Sigmoid colon (tissue), 7 donors: Measurements from ENCODE around the gene EHMT1. TPM values are rescaled to one million over a fixed set of nuclear protein-coding genes. Genes with fewer than 3 reads are reported as not detected.

ENCODE experiments used
- DNase-seq: peaks from one replicate; pipeline ENCODE4 v3.0.0-alpha.2; 2019
- H3K27ac ChIP-seq, 4 donors: fragments of 200-600 bp; sonication (generic); one replicate each; pipeline ENCODE4 v1.5.1; 2016 to 2019; ENCODE audit warnings: mild to moderate bottlenecking in 1 of 4
- H3K27me3 ChIP-seq, 3 donors: fragments of 200-600 bp; sonication (generic); one replicate each; pipeline ENCODE4 v1.5.1; 2019; ENCODE audit warnings: mild to moderate bottlenecking in 1 of 3
- H3K36me3 ChIP-seq, 4 donors: fragments of 200-600 bp; sonication (generic); one replicate each; pipeline ENCODE4 v1.5.1; 2016 to 2019
- H3K4me1 ChIP-seq, 4 donors: fragments of 200-600 bp; sonication (generic); one replicate each; pipeline ENCODE4 v1.5.1; 2017 to 2019
- H3K4me3 ChIP-seq, 4 donors: fragments of 200-600 bp; sonication (generic); one replicate each; pipeline ENCODE4 v1.5.1; 2017 to 2019; ENCODE audit warnings: mild to moderate bottlenecking in 2 of 4, moderate library complexity in 1 of 4
- H3K9me3 ChIP-seq, 4 donors: fragments of 200-600 bp in 3 of 4; sonication (generic) in 3 of 4; one replicate each; pipeline versions ENCODE4 v1.5.1 to v1.6.1; 2013 to 2019
- EP300 ChIP-seq, 4 donors: sonication (generic); formaldehyde crosslinking; IDR thresholded peaks; one replicate each; pipeline ENCODE4 v1.6.1; 2017; ENCODE audit warnings: antibody characterized with exemption in 4 of 4
- POLR2A ChIP-seq, 2 donors: fragments of 450-650 bp; IDR thresholded peaks; one replicate each; pipeline ENCODE4 v1.6.1; 2016; ENCODE audit warnings: antibody characterized with exemption in 2 of 2, mild to moderate bottlenecking in 2 of 2, moderate library complexity in 2 of 2
- POLR2AphosphoS5 ChIP-seq, 4 donors: sonication (generic); formaldehyde crosslinking; IDR thresholded peaks; one replicate each; pipeline ENCODE4 v1.6.1; 2017; ENCODE audit warnings: antibody characterized with exemption in 4 of 4
- WGBS, 2 donors: extraction: QIAGEN DNeasy Blood & Tissue Kit; methylation state at CpG; one replicate each; pipeline ENCODE4 v1.1.7; 2013; 5-methylcytosine and 5-hydroxymethylcytosine counted together
- intact Hi-C: fragments of 100-400 bp; cut with DNase I; formaldehyde crosslinking; loops from one replicate; pipeline ENCODE4 v1.15.1; 2023
- polyA plus RNA-seq, 3 donors: library from polyadenylated mRNA; stranded (reverse); fragments of 200-250 nt; gene quantifications; one replicate each; pipeline ENCODE4 v1.2.3, GENCODE V29; 2013
- total RNA-seq, 4 donors: library from RNA; depleted of rRNA; stranded (reverse); fragments of >200 nt; gene quantifications; one replicate each; pipeline ENCODE4 v1.1.0, GENCODE V29; 2016
- TF ChIP-seq, protein P1 (sequence below), 4 experiments: fragments of 450-650 bp in 3 of 4; fragments of 200-600 bp in 1 of 4; IDR thresholded peaks; one replicate each; pipeline ENCODE4 v1.5.1; 2016 to 2019; ENCODE audit warnings: antibody characterized with exemption in 4 of 4, mild to moderate bottlenecking in 3 of 4, moderate library complexity in 2 of 4
- donor health status: healthy with polysubstance abuse.
- donor health status: Bipolar disorder and iron deficiency.
- donor health status: healthy.

The EHMT1 gene
- total and polyA plus RNA-seq, 7 donors = 19.2 to 91.4 (median 60.4) TPM

GRCh38 chr9:137865581-137866145, 246.9 kb downstream of the EHMT1 start:
- intact Hi-C loops = no loop called here

DNA sequence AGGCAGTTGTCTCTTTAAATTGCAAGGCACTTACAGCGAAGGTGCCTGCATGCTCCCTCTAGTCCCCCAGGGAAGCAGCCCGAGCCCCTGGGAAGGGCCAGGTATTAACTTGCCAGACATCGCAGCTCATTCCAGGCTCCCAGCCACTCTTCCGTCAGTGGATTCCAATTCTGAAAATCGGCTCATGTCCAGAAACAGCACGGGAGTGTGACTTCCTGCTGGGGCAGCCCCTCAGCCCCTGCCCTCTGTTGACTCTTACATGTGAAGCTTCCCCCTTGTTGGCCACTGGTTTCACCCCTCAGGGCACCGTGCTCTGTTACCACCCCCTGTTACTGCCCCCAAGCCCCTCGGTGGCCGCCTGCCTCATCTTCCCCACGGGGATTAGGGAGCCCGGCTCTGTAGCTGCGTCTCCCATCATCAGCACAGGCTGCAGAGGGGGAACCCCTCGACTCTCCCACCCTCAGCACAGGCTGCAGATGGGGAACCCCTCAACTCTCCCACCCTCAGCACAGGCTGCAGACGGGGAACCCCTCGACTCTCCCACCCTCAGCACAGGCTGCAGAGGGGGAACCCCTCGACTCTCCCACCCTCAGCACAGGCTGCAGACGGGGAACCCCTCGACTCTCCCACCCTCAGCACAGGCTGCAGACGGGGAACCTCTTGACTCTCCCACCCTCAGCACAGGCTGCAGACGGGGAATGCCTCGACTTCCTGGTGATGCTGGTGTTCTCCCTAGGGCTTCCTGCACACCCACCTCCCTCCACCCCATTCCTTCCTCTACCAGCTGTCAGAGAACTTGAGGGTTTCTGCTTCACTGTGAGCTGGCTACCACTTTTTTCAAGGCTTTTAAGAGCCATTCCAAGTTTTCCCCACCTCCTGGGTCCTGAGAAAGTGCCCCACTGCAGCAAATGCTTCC, 247.7 kb downstream of the EHMT1 start:
- no peak for DNase-seq
- no peak overlapping the region for H3K27ac ChIP-seq
- TF ChIP-seq EP300 (IDR thresholded peaks at IDR 0.05) (no peak), POLR2A (IDR thresholded peaks at IDR 0.05) (no peak), POLR2AphosphoS5 (IDR thresholded peaks at IDR 0.05) (no peak)
- TF ChIP-seq, protein P1, sequence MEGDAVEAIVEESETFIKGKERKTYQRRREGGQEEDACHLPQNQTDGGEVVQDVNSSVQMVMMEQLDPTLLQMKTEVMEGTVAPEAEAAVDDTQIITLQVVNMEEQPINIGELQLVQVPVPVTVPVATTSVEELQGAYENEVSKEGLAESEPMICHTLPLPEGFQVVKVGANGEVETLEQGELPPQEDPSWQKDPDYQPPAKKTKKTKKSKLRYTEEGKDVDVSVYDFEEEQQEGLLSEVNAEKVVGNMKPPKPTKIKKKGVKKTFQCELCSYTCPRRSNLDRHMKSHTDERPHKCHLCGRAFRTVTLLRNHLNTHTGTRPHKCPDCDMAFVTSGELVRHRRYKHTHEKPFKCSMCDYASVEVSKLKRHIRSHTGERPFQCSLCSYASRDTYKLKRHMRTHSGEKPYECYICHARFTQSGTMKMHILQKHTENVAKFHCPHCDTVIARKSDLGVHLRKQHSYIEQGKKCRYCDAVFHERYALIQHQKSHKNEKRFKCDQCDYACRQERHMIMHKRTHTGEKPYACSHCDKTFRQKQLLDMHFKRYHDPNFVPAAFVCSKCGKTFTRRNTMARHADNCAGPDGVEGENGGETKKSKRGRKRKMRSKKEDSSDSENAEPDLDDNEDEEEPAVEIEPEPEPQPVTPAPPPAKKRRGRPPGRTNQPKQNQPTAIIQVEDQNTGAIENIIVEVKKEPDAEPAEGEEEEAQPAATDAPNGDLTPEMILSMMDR (IDR thresholded peaks at IDR 0.05) = no peak
- H3K4me3 ChIP-seq = no peak overlapping the region
- WGBS, 2 donors = 56 to 64% methylated on average over 21 of the region's 21 CpGs
- no peaks in the 10 kb centered on the region for H3K36me3 ChIP-seq
- intact Hi-C loops = no loop called here
- no peaks in the 10 kb centered on the region for H3K9me3 ChIP-seq
- no peaks in the 10 kb centered on the region for H3K27me3 ChIP-seq
- no peaks in the 10 kb centered on the region for H3K4me1 ChIP-seq

More at GRCh38 chr9:137865581-137866145, 246.9 kb downstream of the EHMT1 start:
- TF ChIP-seq POLR2AphosphoS5 (IDR thresholded peaks at IDR 0.05) (no peak), EP300 (IDR thresholded peaks at IDR 0.05) (no peak), POLR2A (IDR thresholded peaks at IDR 0.05) (no peak)
- TF ChIP-seq, protein P1 (IDR thresholded peaks at IDR 0.05) = no peak
- DNase-seq = no peak
- Histone ChIP-seq H3K9me3 (peaks cover 0 to 3% (median 2%) of the 10 kb centered on the region in 4 donors), H3K4me1 (no peaks in the 10 kb centered on the region), H3K36me3 (no peaks in the 10 kb centered on the region), H3K4me3 (no peak overlapping the region), H3K27ac (no peak overlapping the region), H3K27me3 (no peaks in the 10 kb centered on the region)
- 70 to 71% methylated on average over 18 of the region's 18 CpGs for WGBS, 2 donors

- 71 to 79% methylated on average over 3 of the region's 3 CpGs for WGBS, 2 donors
- no peak overlapping the region for H3K27ac ChIP-seq
- H3K4me3 ChIP-seq = no peak overlapping the region
- H3K36me3 ChIP-seq = no peaks in the 10 kb centered on the region
- DNase-seq = no peak
- peaks cover 0 to 8% (median 2%) of the 10 kb centered on the region in 3 donors for H3K27me3 ChIP-seq
- no peaks in the 10 kb centered on the region for H3K4me1 ChIP-seq
- intact Hi-C loops = no loop called here
- H3K9me3 ChIP-seq = no peaks in the 10 kb centered on the region
- TF ChIP-seq, protein P1 (IDR thresholded peaks at IDR 0.05) = no peak
- TF ChIP-seq EP300 (IDR thresholded peaks at IDR 0.05) (no peak), POLR2AphosphoS5 (IDR thresholded peaks at IDR 0.05) (no peak), POLR2A (IDR thresholded peaks at IDR 0.05) (no peak)
Measured at GRCh38 chr9:137870432-137870831, 251.6 kb downstream of the EHMT1 start.

- TF ChIP-seq EP300 (IDR thresholded peaks at IDR 0.05) = no peak
- no peak for TF ChIP-seq POLR2A (IDR thresholded peaks at IDR 0.05)
- no peak for TF ChIP-seq POLR2AphosphoS5 (IDR thresholded peaks at IDR 0.05)
- TF ChIP-seq, protein P1 (IDR thresholded peaks at IDR 0.05) = no peak
- Histone ChIP-seq H3K36me3 (no peaks in the 10 kb centered on the region), H3K9me3 (no peaks in the 10 kb centered on the region), H3K4me3 (no peak overlapping the region), H3K27me3 (peaks cover 5 to 27% (median 21%) of the 10 kb centered on the region in 3 donors), H3K27ac (no peak overlapping the region), H3K4me1 (no peaks in the 10 kb centered on the region)
- WGBS, 2 donors = 85 to 88% methylated on average over 10 of the region's 10 CpGs
- intact Hi-C loops = no loop called here
- DNase-seq = no peak
Measured at GRCh38 chr9:137872296-137872695, 253.5 kb downstream of the EHMT1 start.
